HEK293T (cell line): Measurements from ENCODE around the gene SH3RF3.

Source experiments
- ARNT ChIP-seq: fragments of 450-650 bp; IDR thresholded peaks from 2 replicates; pipeline ENCODE4 v1.6.1; 2017; ENCODE audit warnings: mild to moderate bottlenecking
- ELF4 ChIP-seq: fragments of 450-650 bp; IDR thresholded peaks from 2 replicates; pipeline ENCODE4 v1.6.1; 2017; ENCODE audit warnings: antibody characterized with exemption
- HDGF ChIP-seq: fragments of 450-650 bp; IDR thresholded peaks from 2 replicates; pipeline ENCODE4 v1.6.1; 2017; ENCODE audit warnings: antibody characterized with exemption, borderline replicate concordance
- SP1 ChIP-seq: fragments of 450-650 bp; IDR thresholded peaks from 2 replicates; pipeline ENCODE4 v1.6.1; 2017
- SUZ12 ChIP-seq: fragments of 450-650 bp; IDR thresholded peaks from 2 replicates; pipeline ENCODE4 v1.6.1; 2016; ENCODE audit warnings: mild to moderate bottlenecking
- TARDBP ChIP-seq: fragments of 450-650 bp; IDR thresholded peaks from 2 replicates; pipeline ENCODE4 v1.6.1; 2016

DNA sequence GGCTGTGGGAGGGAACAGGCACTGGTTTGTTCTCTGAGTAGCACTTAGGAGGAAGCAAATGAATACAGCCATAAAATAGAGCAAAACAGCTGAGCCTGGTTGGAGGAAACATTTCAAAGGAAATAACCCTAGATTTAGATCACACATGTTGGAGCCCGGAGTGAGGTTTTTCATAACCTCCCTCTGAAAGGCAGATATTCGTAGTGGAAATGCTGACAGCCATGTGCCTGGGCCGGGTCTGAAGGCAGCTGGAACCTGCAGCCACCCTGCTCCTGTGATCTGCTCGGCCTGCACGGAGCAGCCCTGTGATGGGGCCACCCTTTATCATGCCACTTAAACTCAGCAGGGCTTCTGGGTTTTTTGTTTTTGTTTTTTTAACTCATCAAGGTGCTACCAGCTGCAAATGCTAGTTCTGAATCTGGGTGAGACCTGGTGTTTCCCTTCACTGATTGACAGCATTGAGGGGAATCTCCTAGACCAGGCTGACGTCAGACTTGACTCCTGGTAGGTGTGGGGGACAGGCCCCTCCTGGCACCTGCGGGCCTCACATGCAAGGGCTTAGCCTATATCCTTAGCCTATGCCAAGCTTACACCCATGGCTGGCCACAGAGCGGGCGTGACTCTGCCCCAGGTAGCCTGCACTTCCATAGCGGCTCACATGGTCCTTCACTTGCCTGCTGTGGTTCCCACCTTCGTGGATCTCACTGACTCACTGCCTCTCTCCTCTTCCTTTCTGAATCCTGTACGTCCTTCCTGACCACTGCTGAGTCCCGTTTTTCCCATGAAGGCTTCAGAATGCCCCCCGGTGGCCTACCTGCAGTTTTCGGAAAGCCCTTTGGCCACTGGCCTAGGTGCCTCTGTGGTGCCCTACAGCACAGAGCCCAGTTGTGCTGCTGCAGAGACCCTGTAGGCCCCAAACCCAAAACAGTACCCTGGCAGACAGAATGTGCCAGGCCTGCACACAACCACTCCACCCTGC lies 267.5 kb downstream of the SH3RF3 start:
- TF ChIP-seq ARNT = no peak
- TF ChIP-seq SP1 = no peak
- TF ChIP-seq HDGF = no peak
- TF ChIP-seq TARDBP = no peak
- TF ChIP-seq SUZ12 = no peak
- TF ChIP-seq ELF4 = no peak
